Stimulated activated CD4-positive, alpha-beta T cell treated with anti-CD3 and anti-CD28 coated beads, Interleukin-4, amount 100 ng/mL, for 1 hour (primary cell): ENCODE results near the gene CLIC4.

Experiments used
- DNase-seq: peaks from one replicate; pipeline ENCODE4 v3.0.0-alpha.2; 2020

CLIC4 gene

DNA sequence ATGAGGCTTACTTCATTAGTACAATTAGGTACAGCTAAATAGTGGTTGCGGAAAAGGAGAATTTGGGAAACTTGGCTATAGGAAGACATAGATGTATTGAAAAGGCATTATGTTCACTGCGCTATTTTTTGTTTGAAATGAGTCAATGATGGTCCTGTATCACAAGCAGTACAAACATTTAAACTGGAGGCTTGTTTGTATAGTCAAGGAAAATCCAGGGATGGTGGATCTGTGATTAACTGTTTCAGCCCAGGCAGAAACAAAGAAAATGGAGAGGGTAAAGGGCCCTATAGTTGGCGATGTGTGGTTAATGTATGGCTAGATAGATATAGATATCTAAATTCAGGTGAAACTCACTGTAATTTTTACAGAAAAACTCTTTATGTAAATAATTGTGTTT, 79.9 kb downstream of the CLIC4 start:
- no peak for DNase-seq

DNA sequence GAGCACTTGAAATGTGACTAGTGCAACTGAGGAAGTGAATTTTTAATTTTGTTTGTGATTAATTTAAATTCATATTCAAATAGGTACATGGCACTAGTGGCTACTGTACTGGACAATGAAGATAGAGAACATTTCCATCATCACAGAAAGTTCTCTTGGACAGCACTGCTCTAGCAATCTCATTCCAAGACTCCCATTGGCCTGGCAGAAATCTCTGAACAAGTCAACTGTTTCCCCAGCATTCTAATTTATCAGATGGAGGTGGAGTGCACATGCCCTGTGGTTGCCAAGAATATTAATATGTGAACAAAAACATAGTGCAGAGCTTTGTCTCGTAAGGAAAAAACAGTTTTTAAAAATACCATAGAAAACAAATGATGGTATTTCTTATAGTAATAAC, 81.3 kb downstream of the CLIC4 start:
- DNase-seq: no peak

DNA sequence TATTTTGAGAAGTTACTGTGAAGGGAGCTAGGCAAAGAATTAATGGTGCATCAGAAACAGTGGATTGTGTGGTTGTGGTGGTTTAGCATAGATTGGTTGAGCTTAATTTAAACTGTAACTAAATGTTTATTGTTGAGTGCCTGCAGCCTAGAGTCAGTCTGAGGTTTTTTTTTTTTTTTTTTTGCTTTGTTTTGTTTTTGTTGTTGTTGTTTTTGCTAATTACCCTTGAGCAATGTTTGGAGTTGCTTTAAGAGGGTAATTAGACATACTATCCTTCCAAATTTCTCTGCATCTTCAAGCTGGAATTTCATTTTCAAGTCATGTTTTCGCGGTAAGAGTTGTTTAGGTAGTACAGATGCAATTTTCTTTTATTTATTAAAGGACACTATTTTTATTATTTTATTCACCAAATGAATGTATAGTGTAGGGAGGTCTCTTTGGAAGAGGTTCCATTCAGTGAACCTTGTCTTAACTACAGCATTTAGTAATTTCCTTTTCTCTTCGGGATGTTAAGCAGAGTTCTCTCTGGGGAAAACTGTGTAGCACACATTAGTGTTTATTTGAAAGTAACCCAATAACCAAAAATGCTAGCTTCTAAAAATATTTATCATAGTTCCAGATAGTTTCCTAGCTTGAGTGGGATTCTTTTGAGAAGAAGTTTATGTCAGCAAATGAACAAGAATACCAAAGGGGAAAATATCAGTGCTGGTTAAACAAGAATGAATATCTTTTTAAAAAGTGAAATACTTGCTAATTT, 82.3 kb downstream of the CLIC4 start:
- no peak for DNase-seq

DNA sequence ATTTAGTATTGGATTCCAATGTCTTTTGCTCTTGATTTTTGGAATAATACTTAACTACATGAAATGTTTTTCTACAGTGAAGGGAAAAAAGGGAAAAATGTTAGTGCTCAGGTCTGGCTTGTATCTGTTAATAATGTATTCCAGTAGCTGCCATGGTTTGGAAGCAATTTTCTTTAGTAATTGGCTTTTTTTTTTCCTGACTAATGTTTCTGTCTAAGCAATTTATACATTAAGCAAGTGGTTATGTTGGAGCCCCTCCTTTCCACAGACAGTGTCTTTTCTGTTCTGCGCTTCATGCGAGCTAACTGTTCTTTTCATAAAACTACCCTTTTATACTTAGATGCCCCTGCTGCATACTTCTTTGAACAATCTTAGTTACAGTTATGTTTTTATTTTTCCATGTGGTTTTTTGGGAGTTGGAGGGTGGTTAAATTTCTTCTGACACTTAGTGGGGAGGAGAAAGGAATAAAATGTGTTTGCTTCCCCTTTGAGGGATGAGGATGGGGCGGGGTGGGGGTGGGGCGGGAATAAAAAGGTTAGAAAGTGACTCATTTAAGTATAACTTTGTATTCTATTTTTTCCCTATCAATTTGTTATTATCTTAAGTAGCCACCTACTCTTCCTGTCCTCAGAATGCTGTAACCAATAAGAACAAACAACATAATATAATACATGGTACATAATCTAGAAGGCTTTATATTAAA, 83.1 kb downstream of the CLIC4 start:
- no peak for DNase-seq

DNA sequence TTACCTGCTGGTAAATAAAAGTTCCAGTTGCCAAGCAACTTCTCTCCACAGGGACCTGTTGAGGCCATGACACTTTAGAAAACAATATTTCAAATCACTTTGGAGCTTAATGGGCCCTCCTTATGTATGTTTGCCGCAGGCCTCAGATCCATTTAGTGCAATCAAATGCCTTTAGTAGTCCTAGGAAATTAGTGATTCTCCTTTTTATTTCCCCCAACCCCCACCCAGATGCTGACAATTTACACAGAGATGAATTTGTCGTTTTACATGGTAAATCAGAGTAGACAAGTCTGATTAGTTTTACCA, 83.6 kb downstream of the CLIC4 start:
- DNase-seq: no peak

DNA sequence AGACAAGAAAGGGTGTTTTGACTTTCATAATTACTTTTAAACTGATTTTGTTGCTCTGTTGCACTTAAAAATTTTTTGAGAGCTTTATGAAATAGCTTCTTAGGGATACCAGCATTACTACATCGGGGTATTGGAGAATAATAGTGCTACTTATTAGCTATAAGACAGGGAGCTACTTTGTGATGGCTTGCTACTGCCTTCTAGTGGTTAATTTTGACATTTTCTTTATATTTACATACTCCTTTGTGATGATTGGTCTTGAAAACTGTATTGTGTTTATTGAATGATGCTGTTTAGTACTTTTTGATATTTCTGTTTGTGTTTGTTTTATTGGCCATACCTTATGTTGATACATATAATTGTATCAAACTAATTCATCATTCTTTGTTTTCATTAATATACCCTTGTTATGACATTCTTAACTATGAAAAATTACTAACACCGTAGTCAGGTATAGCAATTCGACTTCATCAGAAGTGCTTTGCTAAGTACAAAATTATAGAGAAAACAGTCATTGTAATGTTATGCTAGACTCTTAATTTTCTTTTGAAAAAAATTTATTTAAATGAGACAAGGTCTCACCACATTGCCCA, 85.5 kb downstream of the CLIC4 start:
- no peak for DNase-seq

DNA sequence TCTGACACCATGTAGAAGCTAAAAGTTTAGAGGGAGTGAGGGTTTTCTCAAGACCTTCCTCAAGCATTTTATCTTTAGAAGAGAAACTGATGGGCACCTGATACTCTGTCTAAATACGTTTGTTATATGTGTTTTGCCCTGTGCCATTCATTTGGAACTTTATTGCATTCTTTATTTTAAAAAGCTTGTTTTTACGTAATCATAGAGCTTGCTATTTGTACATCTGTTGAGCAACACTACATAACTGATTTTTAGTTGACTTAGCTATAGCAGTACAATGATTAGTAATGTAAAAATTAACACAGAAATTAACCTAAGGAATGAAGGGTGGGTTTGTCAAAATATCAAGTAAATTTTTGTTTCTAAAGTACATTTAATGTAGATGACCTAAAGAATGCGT, 96.3 kb downstream of the CLIC4 start:
- DNase-seq: no peak

DNA sequence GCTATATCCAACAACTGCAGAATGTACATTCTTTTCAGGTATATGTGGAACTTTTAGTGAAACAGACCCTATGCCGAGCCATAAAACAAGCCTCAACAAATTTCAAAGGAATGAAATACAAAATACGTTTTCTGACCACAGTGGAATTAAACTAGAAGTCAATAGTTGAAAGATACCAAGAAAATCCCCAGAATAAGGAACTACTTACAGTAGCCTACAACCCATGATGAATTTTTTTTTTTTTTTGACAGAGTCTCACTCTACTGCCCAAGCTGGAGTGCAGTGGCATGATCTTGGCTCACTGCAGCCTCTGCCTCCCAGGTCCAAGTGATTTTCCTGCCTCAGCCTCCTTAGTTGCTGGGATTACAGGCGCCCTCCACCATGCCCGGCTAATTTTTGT, 101.4 kb downstream of the CLIC4 start:
- DNase-seq: no peak

DNA sequence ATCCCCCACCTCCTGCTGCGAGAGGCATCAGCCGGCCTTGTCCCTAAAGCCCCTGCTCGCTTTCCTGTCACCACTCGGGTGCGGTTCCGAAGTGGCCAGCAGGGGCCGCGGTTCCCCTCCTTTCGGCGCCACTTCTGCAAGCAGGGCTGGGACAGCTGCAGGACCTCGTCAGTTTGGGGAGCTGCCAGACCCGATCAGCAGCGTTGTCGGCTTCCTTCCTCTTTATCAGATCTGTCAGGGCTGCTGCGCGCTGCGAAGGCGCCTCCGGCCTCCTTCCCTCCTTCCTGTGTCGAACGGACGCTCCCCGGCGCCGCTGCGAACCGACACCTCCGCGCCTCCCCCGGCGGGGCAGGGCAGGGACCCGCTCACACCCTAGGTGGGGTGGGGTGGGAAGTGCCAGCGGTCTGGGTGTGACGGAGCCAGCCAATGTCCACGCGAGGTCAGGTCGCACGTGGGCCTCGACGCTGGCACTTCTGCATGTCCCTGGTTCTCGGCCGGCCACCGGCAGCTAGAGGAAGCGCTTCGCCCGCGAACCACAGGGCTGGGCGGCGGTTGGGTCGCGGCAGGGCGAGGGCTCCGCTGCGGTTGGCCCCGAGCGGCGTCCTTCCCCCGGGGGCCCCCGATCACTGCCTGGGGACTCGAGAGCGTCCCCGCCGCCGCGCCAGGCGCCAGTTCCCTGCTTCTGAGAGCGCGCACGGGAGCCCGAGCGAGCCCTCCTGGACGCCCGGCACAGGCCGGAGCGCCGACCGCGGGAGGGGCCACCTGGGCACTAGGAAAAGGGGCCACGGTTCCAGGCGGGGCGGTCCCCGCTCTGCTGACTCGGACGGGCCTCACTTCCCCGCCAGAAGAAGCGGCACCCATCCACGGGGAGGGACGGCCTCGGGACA, 103.0 kb downstream of the CLIC4 start:
- peak; percentile 90 for DNase-seq

DNA sequence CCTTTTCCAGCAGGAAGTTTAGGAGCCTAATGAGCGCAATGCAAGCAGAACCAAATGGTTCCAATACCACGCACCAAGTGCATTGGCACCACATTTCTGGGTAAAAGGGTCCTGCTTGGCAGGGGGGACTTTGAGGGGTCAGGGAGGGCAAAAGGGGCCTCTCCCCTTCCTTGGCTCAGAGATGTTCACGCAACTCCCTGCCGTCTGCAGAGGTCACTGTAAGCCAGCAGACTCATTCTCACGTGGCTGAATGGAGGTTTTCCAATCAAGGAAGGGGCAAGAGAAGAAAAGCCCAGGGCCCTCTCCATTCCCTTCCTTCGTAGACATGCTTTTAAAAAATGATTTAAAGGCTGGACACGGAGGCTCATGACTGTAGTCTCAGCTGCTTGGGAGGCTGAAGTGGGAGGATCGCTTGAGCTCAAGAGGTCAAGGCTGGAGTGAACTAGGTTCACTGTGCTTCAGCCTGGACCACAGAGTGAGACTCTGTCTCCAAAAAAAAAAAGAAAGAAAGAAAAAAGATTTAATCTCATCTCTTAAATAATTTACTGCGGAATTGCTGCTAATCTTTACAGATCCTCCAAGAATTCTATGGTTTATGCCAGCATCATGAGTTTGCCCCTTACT, 104.5 kb downstream of the CLIC4 start:
- DNase-seq: no peak

DNA sequence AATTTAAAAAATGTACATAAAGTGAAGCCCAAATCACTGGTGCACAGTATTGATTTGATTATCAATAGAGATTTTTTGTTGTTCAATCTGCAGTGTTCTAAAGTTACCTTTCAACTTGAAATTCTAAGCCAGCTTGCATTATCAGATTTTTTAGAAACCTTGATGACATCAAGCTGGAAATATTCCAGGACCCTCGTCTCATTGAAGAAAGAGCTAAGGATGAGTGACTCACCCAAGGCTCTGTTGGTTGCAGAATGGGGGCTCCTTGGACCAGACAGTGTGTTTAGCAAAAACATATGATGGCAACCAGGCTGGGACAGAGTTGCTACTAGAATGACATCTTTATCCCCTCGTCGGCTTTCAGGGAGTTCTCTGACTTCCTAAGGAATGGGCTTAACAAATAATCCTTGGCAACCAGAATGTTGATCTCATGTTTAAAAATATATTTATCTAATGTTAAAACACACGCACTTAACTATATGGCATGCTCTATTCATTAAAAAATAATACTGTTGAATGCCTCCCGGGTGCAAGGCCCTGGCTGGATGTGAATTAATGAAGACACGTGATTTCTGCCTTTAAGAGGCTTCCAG, 105.2 kb downstream of the CLIC4 start:
- no peak for DNase-seq

DNA sequence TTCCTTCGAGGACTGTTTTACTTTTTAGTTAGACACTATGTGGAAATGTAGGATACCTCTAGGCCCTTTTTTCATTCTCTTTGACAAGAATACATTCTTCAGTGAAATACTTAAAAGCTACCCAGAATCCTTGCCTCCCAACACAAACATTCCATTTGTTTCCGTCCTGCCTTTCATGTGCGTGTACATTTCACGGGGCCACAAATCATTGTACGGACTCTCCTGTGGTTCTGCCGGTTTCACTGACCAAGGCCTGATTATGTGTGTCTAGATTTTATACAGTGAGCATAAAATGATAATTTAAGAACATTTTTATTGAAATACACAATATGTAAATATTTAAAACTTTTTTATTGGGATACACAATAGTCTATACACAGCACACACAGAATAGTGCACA, 108.4 kb downstream of the CLIC4 start:
- no peak for DNase-seq

DNA sequence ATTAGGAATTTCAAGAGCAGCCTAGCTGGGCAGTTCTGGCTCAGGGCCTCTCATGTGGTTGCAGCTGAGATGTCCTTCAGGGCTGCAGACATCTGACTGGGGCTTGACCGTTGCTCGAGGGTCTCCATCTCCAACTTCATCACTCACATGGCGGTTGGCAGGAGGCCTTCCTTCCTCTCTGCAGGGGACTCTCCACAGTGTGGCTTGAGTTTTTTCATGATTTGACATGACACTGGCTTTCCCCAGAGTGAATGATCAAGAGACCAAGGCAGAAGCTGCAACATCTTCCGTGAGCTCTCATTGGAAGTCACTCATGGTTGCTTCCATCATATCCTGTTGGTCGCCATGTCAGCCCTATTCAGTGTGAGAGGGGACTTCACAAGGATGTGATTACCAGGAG, 110.2 kb downstream of the CLIC4 start:
- DNase-seq: no peak

DNA sequence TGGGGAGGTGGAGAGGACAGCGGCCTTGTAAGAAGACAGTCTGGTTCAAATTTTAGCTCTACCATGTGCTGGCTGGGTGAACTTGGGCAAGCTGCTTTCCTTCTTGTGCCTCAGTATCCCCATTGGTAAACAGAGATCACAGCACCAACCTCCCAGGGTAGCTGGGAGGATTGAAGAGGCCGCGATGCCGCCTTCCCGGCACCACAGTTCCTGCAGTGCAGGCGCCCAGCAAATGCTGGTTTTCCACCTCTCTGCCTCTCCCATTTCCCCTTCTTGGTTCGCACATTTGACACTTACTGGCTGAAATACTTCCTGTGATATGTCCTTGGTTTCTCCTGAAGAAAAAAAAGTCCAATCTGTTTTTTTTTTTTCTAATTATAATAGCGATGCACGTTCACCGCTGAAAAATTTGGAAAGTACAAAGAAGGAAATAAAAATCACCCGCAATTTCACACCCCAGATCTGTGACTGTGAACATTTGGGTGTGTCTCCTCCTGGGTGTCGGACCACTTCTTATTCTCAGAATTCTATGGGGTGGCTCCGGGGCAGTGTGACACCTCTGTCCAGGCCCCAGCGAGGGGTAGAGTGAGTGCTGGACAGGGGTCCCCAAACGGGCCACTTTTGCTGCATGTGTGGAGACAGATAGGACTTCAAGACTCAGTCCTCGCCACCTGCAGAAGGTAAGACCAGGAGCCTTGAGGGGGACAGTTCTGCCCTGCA, 111.7 kb downstream of the CLIC4 start:
- no peak for DNase-seq

DNA sequence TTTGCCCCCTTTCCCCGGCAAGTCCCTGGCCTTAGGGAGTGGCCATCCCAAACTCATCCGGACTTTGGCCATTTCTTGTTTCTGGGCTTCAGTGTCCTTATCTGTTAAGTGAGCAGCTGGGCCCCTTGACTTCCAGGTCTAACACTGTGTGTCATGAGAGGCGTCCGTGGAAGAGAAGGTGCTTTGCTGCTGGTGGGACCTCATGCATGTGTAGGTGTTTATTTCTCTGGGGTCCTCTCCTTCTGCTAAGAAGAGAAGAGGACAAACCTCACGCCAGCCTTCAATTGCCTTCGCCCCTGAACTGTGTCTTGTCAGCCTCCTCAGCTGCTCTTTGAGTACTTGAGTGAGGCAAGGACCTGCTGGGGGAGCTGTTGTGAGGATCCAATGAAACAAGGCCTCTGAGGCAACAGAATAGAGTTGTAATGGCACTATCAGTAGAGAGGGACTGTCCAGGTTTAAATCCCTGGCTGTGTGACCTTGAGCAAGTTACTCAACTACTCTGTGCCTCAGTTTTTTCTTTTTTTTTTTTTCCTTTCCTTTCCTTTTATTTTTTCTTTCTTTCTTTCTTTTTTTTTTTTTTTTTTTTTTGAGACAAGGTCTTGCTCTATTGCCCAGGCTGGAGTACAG, 112.4 kb downstream of the CLIC4 start:
- DNase-seq: no peak

DNA sequence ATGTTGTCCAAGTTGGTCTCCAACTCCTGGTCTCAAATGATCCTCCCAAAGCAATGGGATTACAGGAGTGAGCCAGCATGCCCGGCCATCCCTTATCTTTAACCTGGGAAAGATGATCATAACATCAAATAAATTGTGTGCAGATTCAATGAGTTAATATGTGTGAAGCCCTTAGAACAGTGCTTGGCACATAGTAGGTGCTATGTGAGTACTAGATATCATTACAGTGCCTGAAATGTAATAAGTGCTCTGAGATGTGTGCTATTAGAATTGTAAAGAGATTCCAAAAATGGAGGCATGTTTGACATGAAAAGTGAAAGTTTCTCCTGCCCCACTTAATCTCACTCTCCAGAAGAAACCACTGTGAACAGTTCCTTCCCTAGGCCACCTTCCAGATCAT, 113.0 kb downstream of the CLIC4 start:
- no peak for DNase-seq

DNA sequence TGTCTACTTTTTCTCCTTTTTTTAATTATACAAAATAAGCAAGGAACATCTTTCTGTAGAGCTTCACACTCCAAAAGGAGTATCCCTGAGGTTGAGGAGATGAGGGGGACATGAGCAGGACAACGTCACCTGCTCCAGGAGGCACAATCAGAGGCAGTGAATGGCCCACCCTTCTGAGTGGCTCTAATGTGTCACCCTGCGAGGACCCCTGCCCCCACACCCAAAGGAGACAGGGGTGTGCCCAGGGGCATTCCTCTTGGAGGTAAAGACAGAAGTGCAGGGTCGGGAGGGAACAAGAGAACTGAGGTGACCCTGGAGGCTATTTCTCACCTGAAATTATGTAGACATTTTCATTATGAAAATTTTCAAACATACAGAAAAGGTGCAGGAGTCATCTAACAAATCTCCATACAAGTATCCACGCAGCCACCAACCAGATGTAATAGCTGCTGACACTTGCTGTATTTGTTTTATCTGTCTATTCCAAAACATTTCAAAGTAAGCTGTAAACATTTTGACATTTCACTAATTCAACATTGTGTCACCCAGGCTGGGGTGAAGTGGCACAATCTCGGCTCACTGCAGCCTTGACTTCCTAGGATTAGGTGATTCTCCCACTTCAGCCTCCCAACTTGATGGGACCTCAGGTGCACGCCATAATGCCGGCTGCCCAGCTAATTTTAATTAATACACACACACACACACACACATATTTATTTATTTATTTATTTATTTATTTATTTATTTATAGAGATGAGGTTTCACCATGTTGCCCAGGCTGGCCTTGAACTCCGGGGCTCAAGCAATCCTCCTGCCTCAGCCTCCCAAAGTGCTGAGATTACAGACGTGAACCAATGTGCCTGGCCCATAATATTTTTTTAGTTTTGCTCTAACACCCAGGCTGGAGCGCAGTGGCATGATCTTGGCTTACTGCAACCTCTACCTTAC, 114.1 kb downstream of the CLIC4 start:
- DNase-seq: no peak

DNA sequence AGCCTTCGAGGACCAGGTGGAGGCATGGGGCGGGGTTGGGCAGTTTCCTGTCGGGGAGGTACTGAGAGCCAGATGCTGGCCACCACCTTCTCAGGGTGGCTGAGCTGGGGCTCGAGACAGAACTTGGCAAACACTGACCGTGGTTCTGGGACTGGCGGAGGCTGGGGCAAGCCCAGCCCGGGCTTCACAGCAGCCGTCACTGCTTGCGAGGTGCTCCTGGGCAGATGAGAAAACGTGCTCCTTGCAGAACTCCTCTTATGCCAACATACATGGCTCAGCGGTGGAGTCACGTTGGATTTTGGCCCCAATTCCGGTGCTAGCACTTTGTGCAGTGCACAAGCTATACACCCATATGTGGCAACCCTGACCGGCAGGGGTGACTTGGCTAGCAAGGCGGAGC, 115.6 kb downstream of the CLIC4 start:
- no peak for DNase-seq

DNA sequence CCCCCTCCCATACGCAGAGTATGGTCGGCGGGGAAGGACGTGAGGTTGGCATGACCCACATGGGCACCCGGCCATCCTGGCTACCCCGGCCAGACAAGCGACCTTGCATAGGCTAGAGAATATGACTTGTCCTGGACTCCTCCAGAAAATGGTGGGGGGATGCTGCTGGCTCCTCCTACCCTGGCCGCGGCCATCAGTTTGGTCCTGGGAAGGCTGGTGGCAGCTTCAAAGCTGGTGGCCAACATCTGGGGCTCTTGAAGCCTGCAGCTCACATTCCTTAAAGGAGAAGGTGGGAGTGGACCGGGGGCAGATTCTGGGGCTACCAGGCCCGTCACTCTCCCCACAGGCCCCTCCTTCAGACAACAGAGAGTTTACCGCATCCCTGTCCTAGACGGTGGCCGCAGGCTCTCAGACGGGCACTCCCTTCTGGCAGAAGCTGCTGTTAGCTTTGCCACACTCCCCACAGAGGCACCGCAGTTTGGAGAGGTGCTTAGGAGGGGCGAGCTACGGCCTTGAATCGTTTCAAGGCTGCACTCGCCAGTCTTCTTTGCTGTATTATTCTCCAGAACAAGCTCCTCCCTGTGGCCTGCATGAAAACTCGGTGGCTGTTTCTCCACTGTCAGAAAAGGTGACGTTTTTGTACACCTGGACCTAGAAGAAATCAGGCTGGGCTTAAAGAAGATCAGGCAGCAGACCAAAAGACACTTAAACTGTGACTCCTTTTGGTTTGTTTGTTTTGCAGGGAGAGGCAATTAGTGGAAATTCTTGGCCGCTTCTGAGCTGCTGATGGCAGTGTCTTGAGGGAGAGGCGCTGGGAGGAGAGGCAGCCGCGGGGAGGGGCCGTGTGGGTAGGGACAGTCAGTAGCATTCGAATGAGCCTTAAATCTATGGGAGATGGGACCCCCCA, 116.8 kb downstream of the CLIC4 start:
- DNase-seq: no peak
